ENCODE measurements around the gene KRTAP4-16.
"Not testable (repeated sequence)": the region's sequence is repeated elsewhere in the genome, so short reads cannot be mapped to it uniquely, and the experiment has no call there.

The KRTAP4-16 gene

DNA sequence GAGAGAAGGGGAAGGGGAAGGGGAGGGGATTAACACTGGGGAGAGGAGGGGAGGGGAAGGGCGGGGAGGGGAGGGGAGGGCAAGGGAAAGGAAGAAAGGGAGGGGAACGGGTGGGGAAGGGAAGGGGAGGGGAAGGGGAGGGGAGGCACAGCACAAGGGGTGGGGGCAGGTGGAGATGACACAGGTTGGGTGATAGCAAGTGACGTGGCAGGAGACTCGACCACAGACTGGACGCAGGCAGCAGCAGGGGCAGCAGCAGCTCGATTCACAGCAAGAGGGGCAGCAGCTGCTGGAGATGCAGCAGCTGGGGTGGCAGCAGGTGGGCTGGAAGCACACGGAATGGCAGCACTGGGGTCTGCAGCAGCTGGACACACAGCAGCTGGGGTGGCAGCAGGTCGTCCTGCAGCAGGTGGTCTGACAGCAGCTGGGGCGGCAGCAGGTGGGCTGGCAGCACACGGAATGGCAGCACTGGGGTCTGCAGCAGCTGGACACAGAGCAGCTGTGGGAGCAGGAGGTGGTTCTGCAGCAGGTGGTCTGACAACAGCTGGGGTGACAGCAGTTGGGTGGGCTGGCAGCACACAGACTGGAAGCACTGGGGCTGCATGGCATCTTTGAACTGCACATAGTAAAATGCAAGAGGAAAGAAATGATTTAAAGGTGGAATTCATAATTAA, at the start of gene KRTAP4-16:
KRTAP4-16 (minus strand) TSS at position 624 of the 674 bp plus-strand sequence; CDS start at position 624, 0 bp downstream.
- no peak for DNase-seq

DNA sequence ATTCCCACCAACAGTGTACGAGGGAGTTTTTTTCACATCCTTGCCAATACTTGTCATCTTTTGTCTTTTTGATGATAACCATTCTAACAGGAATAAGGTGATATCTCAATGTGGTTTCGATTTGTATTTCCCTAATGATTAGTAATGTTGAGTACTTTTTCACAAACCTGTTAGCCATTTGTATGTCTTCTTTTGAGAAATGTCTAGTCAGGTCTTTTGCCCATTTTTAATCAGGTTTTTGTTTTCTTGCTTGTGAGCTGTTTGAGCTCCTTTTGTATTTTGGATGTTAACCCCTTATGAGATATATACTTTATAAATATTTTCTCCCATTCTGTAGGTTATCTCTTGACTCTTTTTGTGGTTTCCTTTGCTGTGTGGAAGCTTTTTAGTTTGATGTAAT, 49.5 kb upstream of the KRTAP4-16 start:
- DNase-seq, result no peak

DNA sequence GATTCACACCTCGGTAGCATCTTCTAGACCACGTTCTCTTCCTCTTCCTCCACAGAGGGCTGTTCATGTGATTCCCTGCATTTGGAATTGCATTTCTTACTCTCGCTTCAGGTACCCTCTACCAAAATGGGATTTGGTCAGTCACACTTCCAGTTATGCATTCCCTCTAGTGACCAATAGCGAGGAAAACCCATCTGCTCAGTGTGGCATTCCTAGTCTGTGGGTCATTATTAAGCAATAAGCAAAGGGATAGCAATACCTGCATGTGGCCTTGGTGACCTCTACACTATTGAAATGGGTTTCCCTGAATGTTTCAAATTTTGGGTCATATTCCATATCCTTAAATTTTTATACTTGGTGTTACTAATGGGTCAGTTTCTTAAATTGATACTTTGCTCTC, 48.0 kb upstream of the KRTAP4-16 start:
- no peak for DNase-seq

DNA sequence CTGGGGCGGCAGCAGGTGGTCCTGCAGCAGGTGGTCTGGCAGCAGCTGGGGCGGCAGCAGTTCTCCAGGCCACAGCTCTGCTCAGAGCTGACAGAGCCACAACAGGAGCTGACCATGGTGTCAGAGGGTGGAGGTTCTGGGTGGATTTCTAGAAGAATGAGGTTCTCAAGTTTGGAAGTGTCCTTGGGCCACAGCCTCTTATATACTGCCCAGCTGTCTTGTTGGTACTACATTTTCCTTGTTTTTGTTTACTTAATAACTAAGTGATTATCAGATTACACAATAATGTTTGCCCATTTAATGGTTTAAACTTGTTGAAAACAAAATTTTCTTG, 47.6 kb upstream of the KRTAP4-16 start, which contains the start of gene KRTAP4-5:
KRTAP4-5 (minus strand) TSS at position 174 of the 334 bp plus-strand sequence; CDS start at position 116, 58 bp downstream.
- no peak for DNase-seq

DNA sequence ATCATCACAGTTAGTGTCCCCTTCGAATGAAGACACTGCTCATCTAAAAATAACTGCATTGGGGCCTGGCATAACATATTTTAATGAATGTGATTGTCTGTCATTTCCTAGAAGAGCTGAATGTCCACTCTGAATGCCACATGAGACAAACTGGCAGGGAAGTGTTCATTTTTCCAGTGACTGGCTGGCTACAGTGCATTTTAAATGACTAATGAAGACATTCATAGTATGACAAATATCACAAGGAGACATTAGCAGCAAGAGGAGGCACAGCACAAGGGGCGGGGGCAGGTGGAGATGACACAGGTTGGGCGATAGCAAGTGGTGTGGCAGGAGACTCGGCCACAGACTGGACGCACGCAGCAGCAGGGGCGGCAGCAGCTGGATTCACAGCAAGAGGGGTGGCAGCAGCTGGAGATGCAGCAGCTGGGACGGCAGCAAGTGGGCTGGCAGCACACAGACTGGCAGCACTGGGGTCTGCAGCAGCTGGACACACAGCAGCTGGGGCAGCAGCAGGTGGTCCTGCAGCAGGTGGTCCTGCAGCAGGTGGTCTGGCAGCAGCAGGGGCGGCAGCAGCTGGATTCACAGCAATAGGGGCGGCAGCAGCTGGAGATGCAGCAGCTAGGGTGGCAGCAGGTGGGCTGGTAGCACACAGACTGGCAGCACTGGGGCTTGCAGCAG, 47.1 kb upstream of the KRTAP4-16 start:
- DNase-seq, result not testable (repeated sequence)

DNA sequence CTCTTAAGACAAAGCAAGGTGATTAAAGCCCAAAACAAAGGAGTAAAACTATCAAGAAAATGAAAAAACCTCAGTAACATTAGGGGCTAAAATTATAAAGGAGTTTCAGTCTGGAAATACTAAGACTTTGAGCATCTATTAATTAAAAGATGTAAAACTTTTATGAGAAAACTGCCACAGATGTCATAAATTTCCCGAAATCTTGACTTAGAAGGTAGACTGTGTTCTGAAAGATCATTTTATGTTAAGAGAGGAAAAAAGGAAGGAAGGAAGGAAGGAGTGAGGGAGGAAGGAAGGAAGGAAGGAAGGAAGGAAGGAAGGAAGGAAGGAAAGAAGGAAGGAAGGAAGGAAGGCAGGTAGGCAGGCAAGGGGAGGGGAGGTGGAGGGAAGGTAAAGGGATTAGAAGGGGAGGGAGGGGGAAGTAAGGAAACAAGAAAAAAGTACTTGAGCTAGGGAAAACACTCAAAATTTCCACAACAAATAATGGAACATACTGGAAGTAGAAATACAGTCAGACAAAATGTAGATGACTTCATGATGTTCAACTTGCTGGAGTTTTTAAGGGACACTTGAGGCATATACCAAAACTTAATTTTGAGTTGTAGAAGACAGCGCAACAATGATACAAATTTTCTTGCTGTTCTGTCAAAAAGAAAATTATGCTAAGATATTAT, 45.7 kb upstream of the KRTAP4-16 start:
- no peak for DNase-seq

DNA sequence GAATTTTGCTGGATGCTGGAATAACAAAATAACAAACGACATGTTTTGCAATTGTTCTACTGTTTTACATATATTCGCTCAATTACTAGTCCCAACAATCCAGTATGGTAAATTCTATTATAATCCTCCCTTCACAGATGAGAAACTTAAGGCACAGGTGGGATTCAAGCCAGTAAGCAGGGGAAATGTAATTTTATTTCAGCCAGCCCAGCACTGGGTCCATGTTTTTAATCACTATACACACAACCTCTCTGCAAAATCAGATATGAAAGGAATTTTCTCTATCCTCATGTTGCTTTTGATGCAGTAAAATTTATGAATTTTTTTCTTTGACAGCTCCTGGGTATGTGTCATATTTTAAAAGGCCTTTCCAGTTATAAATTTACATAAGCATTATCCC, 43.3 kb upstream of the KRTAP4-16 start:
- DNase-seq, result no peak

DNA sequence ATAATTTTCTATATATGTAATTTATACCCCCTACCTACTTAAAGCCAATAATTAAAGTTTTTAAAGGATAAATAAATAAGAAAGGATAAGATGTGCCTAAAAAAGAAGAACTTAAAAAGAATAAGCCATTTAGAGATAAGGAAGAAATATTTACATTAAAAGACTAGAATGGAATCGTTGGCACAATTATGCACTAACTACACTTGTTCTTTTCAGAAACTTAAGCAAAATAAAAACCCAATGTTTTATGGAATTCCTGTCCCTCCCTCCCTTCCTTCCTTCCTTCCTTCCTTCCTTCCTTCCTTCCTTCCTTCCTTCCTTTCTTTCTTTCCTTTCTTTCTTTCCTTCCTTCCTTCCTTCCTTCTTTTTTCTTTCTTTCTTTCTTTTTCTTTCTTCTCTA, 42.8 kb upstream of the KRTAP4-16 start:
- DNase-seq, result no peak

DNA sequence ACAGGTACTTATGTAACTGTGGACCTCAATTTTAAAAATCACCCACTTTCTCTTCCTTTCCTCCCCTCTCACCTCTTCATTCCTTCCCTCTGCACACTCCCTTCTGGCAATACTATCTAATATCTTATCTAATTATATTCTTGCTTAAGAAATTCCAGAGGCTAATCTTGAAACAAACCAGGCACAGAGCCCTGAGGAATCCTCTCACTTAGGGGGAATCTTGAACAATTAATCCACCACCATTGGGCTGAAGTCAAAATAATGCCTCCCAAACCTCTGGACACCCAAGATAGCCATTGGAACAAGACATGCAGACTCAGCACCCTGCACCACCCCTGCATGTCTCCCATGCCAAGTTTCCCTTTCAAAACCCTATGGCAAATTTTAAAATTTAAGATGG, 39.4 kb upstream of the KRTAP4-16 start:
- DNase-seq, result no peak

DNA sequence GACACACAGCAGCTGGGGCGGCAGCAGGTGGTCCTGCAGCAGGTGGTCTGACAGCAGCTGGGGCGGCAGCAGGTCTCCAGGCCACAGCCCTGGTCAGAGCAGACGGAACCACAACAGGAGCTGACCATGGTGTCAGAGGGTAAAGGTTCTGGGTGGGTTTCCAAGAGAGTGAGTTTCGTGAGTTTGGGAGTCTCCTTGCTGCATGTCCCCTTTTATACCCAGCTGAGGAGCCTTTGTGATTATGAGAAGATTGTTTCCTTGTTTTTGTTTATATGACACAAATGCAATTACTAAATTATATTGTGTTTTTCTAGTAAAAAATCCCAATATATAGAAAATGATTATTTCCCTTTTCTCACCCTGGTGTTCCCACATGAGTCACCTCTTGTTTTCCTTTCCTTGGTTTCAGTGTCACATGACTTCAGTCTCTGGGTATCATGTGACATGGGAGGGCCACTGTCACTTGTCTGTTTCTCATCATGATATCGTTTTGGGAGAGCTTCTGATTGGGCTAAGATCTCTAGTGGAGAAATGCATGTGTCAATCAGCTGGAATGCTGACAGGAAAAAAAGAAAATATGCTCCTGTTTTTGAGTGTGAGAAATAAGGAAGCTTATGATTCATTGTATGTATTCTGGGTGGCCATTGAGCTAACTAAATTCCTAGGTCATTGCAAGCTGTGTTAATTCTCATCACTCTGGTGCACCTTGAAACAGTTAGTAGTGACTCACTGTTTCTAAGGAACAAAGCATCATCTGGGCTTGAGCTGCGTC, 38.5 kb upstream of the KRTAP4-16 start, which contains the start of gene KRTAP4-6:
KRTAP4-6 (minus strand) TSS at position 185 of the 772 bp plus-strand sequence; CDS start at position 128, 57 bp downstream.
- no peak for DNase-seq

DNA sequence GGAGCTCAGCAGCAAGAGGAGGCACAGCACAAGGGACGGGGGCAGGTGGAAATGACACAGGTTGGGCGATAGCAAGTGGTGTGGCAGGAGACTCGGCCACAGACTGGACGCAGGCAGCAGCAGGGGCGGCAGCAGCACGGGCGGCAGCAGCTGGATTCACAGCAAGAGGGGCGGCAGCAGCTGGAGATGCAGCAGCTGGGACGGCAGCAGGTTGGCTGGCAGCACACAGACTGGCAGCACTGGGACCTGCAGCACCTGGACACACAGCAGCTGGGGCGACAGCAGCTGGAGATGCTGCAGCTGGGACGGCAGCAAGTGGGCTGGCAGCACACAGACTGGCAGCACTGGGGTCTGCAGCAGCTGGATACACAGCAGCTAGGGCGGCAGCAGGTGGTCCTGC, 37.9 kb upstream of the KRTAP4-16 start:
- not testable (repeated sequence) for DNase-seq

DNA sequence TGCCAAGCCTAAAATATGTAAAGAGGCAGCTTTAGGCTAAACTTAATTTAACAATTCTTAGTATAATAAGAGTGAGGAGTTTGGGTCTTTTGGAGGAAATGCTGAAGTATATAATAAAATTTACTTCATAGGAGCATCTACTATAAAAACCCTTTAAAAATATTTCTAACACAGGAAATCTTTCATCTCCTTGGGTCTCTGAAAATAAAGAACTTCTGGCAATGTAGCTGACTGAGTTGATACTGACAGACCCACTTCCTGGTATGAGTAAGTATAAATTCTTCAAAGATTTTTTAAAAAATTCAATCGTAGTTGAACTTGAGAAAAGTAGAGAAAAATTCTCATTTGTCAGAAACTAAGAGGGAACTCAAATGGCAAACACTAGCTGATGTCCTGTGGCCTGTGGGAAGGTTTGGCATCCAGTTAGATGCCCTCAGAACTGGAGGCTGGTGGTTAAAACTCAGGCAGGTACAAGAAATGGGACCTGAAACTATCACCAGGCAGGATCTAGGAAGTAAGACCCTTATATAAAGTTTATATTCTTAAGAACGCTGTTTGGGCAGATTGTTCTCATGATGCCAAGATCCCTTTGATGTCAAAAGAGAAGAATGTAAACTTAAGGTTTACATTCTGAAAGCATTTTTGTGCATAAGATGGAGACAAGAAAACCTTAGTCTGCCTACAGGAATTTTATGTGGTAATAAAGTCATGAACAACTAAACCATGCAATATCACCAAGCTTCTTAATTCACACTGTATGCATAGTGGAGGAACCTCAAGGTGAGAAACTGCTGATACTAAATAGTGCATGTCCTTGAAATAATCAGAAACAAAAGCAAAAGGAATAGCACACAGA, 32.1 kb upstream of the KRTAP4-16 start:
- no peak for DNase-seq

DNA sequence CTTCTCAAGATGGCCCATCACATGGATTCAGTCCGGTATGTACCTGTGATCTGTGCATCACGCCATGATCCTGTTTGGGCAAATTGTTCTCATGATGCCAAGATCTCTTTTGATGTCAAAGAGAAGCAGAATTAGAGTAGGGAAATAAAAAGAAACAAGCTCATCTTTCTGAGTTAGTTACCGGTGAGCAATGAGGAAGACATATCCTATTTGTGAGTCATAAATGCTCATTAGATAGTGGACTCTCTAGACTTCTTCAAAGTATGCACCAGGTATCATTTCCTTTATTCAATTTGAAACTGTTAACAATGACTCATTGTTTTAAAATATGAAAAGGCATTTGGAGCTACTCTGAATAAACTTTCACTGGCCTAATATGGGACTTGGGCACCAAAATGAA, 30.0 kb upstream of the KRTAP4-16 start:
- DNase-seq, result no peak

DNA sequence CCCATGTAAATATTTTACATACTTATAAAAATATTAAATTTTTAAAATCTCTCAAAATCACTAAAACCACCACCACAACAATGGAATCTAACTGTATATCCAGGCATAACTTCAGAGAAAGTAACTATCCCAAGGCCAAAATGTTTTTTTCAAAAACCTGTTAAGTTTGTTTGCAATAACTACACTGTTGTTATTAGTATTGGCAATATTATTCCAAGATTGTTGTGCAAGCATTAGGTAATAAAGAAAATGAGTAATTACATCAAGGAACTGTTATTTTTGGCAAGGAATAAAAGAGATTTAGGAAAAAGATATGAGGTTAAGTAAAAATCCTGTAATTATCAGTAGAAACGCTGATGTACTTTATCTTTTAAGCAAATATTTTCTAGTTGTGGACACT, 25.4 kb upstream of the KRTAP4-16 start:
- no peak for DNase-seq

DNA sequence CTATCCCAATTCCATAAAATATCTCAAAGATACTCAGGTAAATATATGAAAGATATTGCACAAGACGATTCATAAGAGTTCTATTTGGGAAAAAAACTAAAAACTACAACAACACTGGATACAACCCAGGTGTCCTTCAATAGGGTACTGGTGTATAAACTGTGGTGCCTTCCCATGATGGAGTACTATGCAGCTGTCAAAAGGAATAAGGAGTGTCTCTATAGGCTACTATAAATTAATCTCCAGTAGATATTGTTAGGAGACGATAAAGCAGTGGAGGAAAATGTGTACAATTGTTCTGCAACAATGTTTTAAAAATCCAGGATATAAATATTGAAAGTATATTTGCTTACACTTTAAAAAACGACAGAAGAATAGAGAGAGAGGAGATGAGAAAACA, 24.4 kb upstream of the KRTAP4-16 start:
- DNase-seq, result no peak

DNA sequence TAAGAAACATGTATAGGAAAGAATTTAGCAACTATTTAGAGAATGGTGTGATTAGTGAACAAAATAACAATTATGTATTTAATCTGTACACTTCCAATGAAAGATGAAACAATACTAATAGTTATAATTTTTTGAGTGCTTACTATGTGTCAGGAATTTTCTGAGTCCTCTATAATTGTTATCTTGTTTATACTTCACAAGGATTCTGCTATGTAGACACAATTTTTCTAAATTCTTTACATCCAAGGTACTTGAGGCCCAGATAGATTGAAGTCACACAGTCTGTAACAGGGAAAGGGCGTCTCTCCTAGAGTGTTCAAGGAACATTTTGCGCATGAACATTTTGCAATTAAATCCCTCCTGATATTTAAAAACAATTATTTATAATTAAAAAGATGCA, 23.1 kb upstream of the KRTAP4-16 start:
- DNase-seq, result no peak

DNA sequence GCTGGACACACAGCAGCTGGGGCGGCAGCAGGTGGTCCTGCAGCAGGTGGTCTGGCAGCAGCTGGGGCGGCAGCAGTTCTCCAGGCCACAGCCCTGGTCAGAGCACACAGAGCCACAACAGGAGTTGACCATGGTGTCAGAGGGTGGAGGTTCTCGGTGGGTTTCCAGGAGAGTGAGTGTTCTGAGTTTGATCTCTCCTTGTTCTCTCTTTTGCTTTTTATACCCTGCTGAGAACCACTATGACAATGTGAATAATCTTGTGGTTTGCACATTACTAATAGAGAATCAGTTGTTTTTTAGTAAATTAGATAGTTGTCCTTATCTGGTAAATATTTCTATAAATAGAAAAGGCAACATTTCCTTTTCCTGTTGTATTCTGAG, 22.0 kb upstream of the KRTAP4-16 start, which contains the start of gene KRTAP4-12:
KRTAP4-12 (minus strand) TSS at position 192 of the 381 bp plus-strand sequence; CDS start at position 132, 60 bp downstream.
- DNase-seq, result not testable (repeated sequence)

DNA sequence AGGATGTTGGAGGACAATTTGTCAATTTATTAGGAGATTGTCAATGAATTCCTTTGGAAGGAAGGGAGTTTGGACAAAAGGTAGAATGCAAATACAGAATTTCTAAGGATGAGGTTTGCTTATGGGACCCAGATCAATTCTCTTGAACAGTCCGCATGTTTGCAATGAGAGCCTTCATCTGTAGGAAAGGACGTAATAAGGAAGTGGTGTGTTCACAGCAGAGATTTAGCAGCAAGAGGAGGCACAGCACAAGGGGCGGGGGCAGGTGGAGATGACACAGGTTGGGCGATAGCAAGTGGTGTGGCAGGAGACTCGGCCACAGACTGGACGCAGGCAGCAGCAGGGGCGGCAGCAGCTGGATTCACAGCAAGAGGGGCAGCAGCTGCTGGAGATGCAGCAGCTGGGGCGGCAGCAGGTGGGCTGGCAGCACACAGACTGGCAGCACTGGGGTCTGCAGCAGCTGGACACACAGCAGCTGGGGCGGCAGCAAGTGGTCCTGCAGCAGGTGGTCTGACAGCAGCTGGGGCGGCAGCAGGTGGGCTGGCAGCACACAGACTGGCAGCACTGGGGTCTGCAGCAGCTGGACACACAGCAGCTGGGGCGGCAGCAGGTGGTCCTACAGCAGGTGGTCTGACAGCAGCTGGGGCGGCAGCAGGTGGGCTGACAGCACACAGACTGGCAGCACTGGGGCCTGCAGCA, 21.4 kb upstream of the KRTAP4-16 start:
- DNase-seq, result not testable (repeated sequence)

DNA sequence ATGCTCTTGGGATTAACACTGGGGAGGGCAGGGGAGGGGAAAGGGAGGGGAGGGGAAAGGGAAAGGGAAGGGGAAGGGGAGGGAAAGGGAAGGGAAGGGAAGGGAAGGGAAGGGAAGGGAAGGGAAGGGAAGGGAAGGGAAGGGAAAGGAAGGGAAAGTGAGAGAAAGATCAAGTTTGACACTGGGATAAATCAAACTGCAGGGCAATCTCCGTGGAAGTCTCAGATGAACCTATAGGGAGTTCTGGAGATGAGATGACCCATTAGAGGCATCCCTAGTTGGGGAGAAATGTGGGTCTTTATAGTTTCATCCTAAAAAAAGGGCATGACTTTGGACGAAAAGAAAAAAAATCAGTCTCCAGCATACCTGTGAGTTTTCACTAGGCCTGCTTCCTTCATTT, 19.7 kb upstream of the KRTAP4-16 start:
- no peak for DNase-seq

DNA sequence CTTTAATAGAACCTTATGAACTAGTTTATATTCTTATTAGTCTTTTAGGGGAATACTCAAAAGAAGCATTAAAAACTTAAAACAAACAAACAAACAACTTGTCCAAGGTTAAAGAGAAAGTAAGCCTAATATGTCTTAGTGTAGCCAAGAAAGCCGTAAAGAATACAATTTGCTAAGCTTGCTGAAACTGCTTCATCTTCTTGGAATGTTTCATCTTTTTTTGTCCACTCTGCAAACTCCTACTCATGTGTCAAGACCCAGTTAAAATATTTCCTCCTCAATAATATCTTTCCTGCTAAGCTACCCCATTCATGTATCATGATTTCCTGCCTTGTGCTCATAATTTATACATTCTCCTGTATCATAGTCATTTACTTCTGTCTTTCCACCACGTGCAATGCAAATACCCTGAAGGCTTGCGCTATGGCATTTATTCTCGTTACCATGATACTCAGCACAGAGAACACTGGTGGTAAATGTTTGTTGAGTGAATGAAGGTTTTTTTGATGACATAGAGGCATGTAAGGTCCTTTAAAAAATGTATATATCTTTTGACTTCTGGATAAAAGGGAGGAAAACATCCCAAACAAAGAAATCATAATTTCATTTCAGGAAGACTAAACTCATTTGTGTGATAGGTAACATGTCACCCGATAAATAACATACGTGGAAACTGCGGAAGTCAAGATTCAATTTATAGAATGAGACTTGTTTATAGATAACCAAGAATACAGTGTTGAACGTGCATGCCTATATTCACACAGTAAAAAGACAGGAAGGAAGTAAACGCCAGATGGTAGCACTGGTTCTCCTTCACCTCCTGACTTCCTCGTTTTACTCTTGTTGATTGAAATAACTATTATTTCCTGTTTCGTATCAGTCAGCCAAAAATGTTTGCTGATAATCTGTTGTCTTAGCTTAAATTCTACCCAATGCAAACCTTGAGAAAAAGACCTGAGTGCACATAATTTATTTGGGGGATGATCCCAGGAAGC, 18.0 kb upstream of the KRTAP4-16 start:
- DNase-seq, result not testable (repeated sequence)
